GM13977 (cell line): Measurements from ENCODE around the gene ERVH48-1.
"Not testable (repeated sequence)": the region's sequence is repeated elsewhere in the genome, so short reads cannot be mapped to it uniquely, and the experiment has no call there.

Experiments used
- DNase-seq: peaks from one replicate; pipeline ENCODE4 v3.0.0; 2012; ENCODE audit warnings: low spot score
- CTCF ChIP-seq: IDR thresholded peaks from 2 replicates; pipeline ENCODE4 v1.5.1; 2012; ENCODE audit warnings: mild to moderate bottlenecking, control low read depth; ENCODE audit not compliant: insufficient read depth; ENCODE audit errors: extremely low read depth, missing control alignments
- in situ Hi-C: fragments of 300-500 bp; cut with MboI; formaldehyde crosslinking; loops from one replicate; pipeline ENCODE4 v1.12.0; 2022; ENCODE audit warnings: low sequenced_read_pairs, low pct_unique_long_range_greater_than_20kb, mixed read lengths, inconsistent platforms; ENCODE audit not compliant: unreplicated experiment

The ERVH48-1 gene

GRCh38 chr21:42956824-42957630 is 31.6 kb upstream of the ERVH48-1 start:
- in situ Hi-C loops, result no loop called here
- DNase-seq, result no peak
- no peak for TF ChIP-seq CTCF

GRCh38 chr21:42951193-42951592 is 25.8 kb upstream of the ERVH48-1 start:
- DNase-seq, in situ Hi-C loops: not testable (repeated sequence)

GRCh38 chr21:42949094-42949755 is 23.8 kb upstream of the ERVH48-1 start:
- DNase-seq, in situ Hi-C loops: not testable (repeated sequence)

- DNase-seq, result no peak
- no peak for TF ChIP-seq CTCF
- in situ Hi-C loops, result no loop called here
These were observed 16.8 kb upstream of the ERVH48-1 start for GRCh38 chr21:42942244-42942643.

- no peak for TF ChIP-seq CTCF
- in situ Hi-C loops, result no loop called here
- no peak for DNase-seq
These were observed 16.3 kb upstream of the ERVH48-1 start for GRCh38 chr21:42941696-42942085.

GRCh38 chr21:42939582-42940413 is 14.4 kb upstream of the ERVH48-1 start:
- in situ Hi-C loops, result no loop called here
- no peak for TF ChIP-seq CTCF
- DNase-seq, result no peak

GRCh38 chr21:42938606-42938995 is 13.2 kb upstream of the ERVH48-1 start:
- DNase-seq, in situ Hi-C loops: not testable (repeated sequence)
